Neural cell (in vitro differentiated cells): ENCODE data around the gene GFPT2. TPM values are rescaled to one million over a fixed set of nuclear protein-coding genes. Genes with fewer than 3 reads are reported as not detected.

Source experiments
- H2AFZ ChIP-seq: fragments of 200-600, 300-800 bp; sonication (generic), shearing (Covaris generic); 2 replicates; pipeline ENCODE4 v1.6.0; 2014; ENCODE audit warnings: low read depth, mild to moderate bottlenecking, antibody characterized with exemption, low read length, moderate library complexity
- H3F3A ChIP-seq: fragments of 200-600 bp; shearing (Covaris generic); 2 replicates; pipeline ENCODE4 v1.6.1; 2016; ENCODE audit warnings: mild to moderate bottlenecking, moderate library complexity, mixed read lengths, antibody characterized with exemption, low read length; ENCODE audit not compliant: insufficient read depth, poor library complexity, severe bottlenecking
- H3K27ac ChIP-seq: fragments of 200-600, 300-800 bp; sonication (generic), shearing (Covaris generic); 2 replicates; pipeline ENCODE4 v1.5.1; 2014; ENCODE audit warnings: mild to moderate bottlenecking, low read length, moderate library complexity
- H3K27me3 ChIP-seq: fragments of 300-800, 200-600 bp; sonication (generic), shearing (Covaris generic); 2 replicates; pipeline ENCODE4 v1.6.0; 2014; ENCODE audit warnings: mild to moderate bottlenecking, low read depth, low read length, moderate library complexity; ENCODE audit not compliant: insufficient read depth
- H3K36me3 ChIP-seq: fragments of 300-800, 200-600 bp; sonication (generic), shearing (Covaris generic); 2 replicates; pipeline ENCODE4 v1.5.1; 2014; ENCODE audit warnings: mild to moderate bottlenecking, antibody characterized with exemption, low read length, moderate library complexity; ENCODE audit not compliant: insufficient read depth
- H3K4me2 ChIP-seq: fragments of 300-800, 200-600 bp; sonication (generic), shearing (Covaris generic); 2 replicates; pipeline ENCODE4 v1.6.0; 2014; ENCODE audit warnings: mild to moderate bottlenecking, low read length
- H3K4me3 ChIP-seq: fragments of 300-800, 200-600 bp; sonication (generic), shearing (Covaris generic); 2 replicates; pipeline ENCODE4 v1.5.1; 2014; ENCODE audit warnings: mild to moderate bottlenecking, low read length, moderate library complexity
- H3K79me2 ChIP-seq: fragments of 200-600 bp; shearing (Covaris generic); replicated peaks from 2 replicates; pipeline ENCODE4 v1.6.0; 2014; ENCODE audit warnings: mild to moderate bottlenecking, low read length, moderate library complexity; ENCODE audit not compliant: insufficient read depth
- H3K9ac ChIP-seq: fragments of 300-800, 200-600 bp; sonication (generic), shearing (Covaris generic); 2 replicates; pipeline ENCODE4 v1.6.1; 2016; ENCODE audit warnings: mild to moderate bottlenecking, low read length, mixed read lengths
- H3K9me2 ChIP-seq: fragments of 200-600 bp; shearing (Covaris generic); 2 replicates; pipeline ENCODE4 v1.6.1; 2016; ENCODE audit warnings: mild to moderate bottlenecking, low read length, mixed read lengths; ENCODE audit not compliant: insufficient read depth
- H3K9me3 ChIP-seq: fragments of 200-600, 300-800 bp; sonication (generic), shearing (Covaris generic); 2 replicates; pipeline ENCODE4 v1.6.1; 2016; ENCODE audit warnings: mild to moderate bottlenecking, mixed run types, low read length, moderate library complexity, mixed read lengths
- H4K20me1 ChIP-seq: fragments of 200-600 bp; shearing (Covaris generic); 2 replicates; pipeline ENCODE4 v1.6.1; 2016; ENCODE audit warnings: mild to moderate bottlenecking, mixed run types; ENCODE audit not compliant: insufficient read depth
- EP300 ChIP-seq: fragments of 450-650 bp; conservative IDR thresholded peaks from 2 replicates; pipeline ENCODE4 v1.6.1; 2014; ENCODE audit warnings: antibody characterized with exemption, mild to moderate bottlenecking, moderate library complexity; ENCODE audit not compliant: poor library complexity, severe bottlenecking
- EZH2 ChIP-seq: fragments of 200-600, 300-800 bp; shearing (Covaris generic), sonication (generic); IDR thresholded peaks from 2 replicates; pipeline ENCODE4 v1.6.1; 2014; ENCODE audit warnings: antibody characterized with exemption, low read length, borderline replicate concordance, mild to moderate bottlenecking; ENCODE audit not compliant: insufficient read depth, poor library complexity, severe bottlenecking
- MXI1 ChIP-seq: fragments of 450-650 bp; conservative IDR thresholded peaks from 2 replicates; pipeline ENCODE4 v1.6.1; 2014; ENCODE audit warnings: antibody characterized with exemption, mild to moderate bottlenecking; ENCODE audit not compliant: poor library complexity, severe bottlenecking
- POLR2AphosphoS5 ChIP-seq: IDR thresholded peaks from 2 replicates; pipeline ENCODE4 v1.6.1; 2012
- RAD21 ChIP-seq: fragments of 450-650 bp; conservative IDR thresholded peaks from 2 replicates; pipeline ENCODE4 v1.6.1; 2014; ENCODE audit warnings: antibody characterized with exemption, mild to moderate bottlenecking, moderate library complexity
- SMC3 ChIP-seq: fragments of 450-650 bp; conservative IDR thresholded peaks from 2 replicates; pipeline ENCODE4 v1.6.1; 2014; ENCODE audit warnings: antibody characterized with exemption, mild to moderate bottlenecking, moderate library complexity; ENCODE audit not compliant: poor library complexity
- TAF1 ChIP-seq: IDR thresholded peaks from 2 replicates; pipeline ENCODE4 v1.6.1; 2012; ENCODE audit warnings: low read depth
- polyA plus RNA-seq: library from polyadenylated mRNA; depleted of rRNA; stranded (reverse); fragments of >200 nt; gene quantifications from 2 replicates; pipeline ENCODE4 v1.2.3, GENCODE V29; 2014
- TF ChIP-seq, protein P1 (sequence below): fragments of 450-650 bp; IDR thresholded peaks from 2 replicates; pipeline ENCODE4 v1.5.1; 2014; ENCODE audit warnings: antibody characterized with exemption, mild to moderate bottlenecking, moderate library complexity; ENCODE audit not compliant: poor library complexity, severe bottlenecking
- TF ChIP-seq, protein P2 (sequence below): IDR thresholded peaks from 2 replicates; pipeline ENCODE4 v1.6.1; 2012; ENCODE audit warnings: borderline replicate concordance

The GFPT2 gene
- polyA plus RNA-seq, 1 donor from 2014 or later = 9.2 TPM

DNA sequence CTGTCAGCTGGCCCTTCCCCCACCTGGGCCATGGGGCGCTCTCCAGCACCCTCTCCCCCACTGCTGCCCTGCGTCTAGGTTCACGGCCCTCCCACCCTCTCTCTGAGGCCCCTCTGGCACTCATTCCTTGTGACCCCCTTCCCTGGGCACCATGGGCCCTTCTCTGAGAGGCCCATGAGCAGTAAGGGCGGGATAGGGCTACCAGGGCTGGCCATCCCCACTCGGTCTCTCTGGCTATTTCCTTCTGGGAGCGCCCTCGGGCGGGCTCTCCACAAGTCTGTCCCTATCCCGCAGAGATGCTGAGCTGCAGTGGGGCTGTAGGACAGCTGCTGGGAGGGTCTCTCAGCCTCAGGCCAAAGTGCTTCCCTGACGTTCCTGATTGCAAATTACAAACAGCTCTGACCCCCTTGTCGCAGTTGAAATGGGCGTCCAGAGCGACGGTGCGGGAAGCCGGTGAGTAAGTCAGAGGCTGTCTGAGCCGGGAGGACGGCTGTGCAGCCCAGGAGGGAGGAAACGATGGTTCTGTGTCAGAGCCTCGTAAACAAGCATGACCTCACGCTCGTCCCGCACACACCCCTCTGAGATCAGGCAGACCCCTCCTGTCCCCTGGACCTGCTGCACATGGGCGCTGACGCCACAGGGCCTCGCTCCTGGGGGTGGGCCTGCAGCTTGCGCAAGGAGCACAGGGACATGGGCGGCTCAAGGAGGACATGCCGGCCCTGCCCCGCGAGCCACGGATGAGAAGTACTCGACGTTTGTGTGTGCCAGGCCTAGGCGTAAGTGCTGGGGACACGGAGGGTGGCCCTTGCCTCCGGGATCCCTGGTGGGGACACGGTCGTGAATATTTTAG is 36.3 kb upstream of the GFPT2 start:
- H3K9ac ChIP-seq = no peak overlapping the region
- H3K27ac ChIP-seq = no peak overlapping the region
- H2AFZ ChIP-seq = no peak overlapping the region
- TF ChIP-seq, protein P1, sequence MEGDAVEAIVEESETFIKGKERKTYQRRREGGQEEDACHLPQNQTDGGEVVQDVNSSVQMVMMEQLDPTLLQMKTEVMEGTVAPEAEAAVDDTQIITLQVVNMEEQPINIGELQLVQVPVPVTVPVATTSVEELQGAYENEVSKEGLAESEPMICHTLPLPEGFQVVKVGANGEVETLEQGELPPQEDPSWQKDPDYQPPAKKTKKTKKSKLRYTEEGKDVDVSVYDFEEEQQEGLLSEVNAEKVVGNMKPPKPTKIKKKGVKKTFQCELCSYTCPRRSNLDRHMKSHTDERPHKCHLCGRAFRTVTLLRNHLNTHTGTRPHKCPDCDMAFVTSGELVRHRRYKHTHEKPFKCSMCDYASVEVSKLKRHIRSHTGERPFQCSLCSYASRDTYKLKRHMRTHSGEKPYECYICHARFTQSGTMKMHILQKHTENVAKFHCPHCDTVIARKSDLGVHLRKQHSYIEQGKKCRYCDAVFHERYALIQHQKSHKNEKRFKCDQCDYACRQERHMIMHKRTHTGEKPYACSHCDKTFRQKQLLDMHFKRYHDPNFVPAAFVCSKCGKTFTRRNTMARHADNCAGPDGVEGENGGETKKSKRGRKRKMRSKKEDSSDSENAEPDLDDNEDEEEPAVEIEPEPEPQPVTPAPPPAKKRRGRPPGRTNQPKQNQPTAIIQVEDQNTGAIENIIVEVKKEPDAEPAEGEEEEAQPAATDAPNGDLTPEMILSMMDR = no peak
- no peak for TF ChIP-seq EP300
- TF ChIP-seq RAD21 = no peak
- TF ChIP-seq, protein P2, sequence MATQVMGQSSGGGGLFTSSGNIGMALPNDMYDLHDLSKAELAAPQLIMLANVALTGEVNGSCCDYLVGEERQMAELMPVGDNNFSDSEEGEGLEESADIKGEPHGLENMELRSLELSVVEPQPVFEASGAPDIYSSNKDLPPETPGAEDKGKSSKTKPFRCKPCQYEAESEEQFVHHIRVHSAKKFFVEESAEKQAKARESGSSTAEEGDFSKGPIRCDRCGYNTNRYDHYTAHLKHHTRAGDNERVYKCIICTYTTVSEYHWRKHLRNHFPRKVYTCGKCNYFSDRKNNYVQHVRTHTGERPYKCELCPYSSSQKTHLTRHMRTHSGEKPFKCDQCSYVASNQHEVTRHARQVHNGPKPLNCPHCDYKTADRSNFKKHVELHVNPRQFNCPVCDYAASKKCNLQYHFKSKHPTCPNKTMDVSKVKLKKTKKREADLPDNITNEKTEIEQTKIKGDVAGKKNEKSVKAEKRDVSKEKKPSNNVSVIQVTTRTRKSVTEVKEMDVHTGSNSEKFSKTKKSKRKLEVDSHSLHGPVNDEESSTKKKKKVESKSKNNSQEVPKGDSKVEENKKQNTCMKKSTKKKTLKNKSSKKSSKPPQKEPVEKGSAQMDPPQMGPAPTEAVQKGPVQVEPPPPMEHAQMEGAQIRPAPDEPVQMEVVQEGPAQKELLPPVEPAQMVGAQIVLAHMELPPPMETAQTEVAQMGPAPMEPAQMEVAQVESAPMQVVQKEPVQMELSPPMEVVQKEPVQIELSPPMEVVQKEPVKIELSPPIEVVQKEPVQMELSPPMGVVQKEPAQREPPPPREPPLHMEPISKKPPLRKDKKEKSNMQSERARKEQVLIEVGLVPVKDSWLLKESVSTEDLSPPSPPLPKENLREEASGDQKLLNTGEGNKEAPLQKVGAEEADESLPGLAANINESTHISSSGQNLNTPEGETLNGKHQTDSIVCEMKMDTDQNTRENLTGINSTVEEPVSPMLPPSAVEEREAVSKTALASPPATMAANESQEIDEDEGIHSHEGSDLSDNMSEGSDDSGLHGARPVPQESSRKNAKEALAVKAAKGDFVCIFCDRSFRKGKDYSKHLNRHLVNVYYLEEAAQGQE = no peak
- no peak for TF ChIP-seq MXI1
- no peak for TF ChIP-seq TAF1
- TF ChIP-seq EZH2 = no peak
- TF ChIP-seq SMC3 = no peak
- TF ChIP-seq POLR2AphosphoS5 = no peak
- no peaks in the 10 kb centered on the region for H3K27me3 ChIP-seq
- no peaks in the 10 kb centered on the region for H3K9me2 ChIP-seq
- no peaks in the 10 kb centered on the region for H4K20me1 ChIP-seq
- no peaks in the 10 kb centered on the region for H3K79me2 ChIP-seq
- no peaks in the 10 kb centered on the region for H3K36me3 ChIP-seq
- no peak overlapping the region for H3K4me3 ChIP-seq
- H3K9me3 ChIP-seq = no peaks in the 10 kb centered on the region
- no peak overlapping the region for H3K4me2 ChIP-seq
- no peaks in the 10 kb centered on the region for H3F3A ChIP-seq

DNA sequence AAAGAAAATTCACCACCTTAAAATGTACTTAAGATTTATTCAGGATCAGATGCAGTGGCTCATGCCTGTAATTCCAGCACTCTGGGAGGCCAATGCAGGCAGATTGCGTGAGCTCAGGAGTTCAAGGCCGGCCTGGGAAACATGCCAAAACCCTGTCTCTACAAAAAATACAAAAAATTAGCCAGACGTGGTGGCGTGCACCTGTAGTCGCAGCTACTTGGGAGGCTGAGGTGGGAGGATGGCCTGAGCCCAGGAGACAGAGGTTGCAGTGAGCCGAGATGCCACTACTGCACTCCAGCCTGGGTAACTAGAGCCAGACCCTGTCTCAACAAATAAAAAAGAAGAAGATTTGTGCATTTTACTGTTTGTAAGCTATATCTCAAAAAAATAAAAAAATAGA is 34.7 kb upstream of the GFPT2 start:
- no peaks in the 10 kb centered on the region for H3K36me3 ChIP-seq
- H3K79me2 ChIP-seq = no peaks in the 10 kb centered on the region
- H4K20me1 ChIP-seq = no peaks in the 10 kb centered on the region
- H2AFZ ChIP-seq = no peak overlapping the region
- no peaks in the 10 kb centered on the region for H3K9me3 ChIP-seq
- H3K9ac ChIP-seq = no peak overlapping the region
- no peak overlapping the region for H3K4me2 ChIP-seq
- H3K4me3 ChIP-seq = no peak overlapping the region
- H3F3A ChIP-seq = no peaks in the 10 kb centered on the region
- TF ChIP-seq EZH2 (no peak), RAD21 (no peak), EP300 (no peak)
- TF ChIP-seq, protein P1 = no peak
- TF ChIP-seq, protein P2 = no peak
- no peak overlapping the region for H3K27ac ChIP-seq
- no peaks in the 10 kb centered on the region for H3K27me3 ChIP-seq
- no peaks in the 10 kb centered on the region for H3K9me2 ChIP-seq
